Epithelial cell of alveolus of lung (primary cell): ENCODE data around the gene LANCL1. TPM values are rescaled to one million over a fixed set of nuclear protein-coding genes. Genes with fewer than 3 reads are reported as not detected.

Source experiments
- total RNA-seq: library from RNA; depleted of rRNA; stranded (reverse); fragments of >200 nt; gene quantifications from 2 replicates; pipeline ENCODE4 v1.2.1, GENCODE V29; 2015

Gene LANCL1, protein sequence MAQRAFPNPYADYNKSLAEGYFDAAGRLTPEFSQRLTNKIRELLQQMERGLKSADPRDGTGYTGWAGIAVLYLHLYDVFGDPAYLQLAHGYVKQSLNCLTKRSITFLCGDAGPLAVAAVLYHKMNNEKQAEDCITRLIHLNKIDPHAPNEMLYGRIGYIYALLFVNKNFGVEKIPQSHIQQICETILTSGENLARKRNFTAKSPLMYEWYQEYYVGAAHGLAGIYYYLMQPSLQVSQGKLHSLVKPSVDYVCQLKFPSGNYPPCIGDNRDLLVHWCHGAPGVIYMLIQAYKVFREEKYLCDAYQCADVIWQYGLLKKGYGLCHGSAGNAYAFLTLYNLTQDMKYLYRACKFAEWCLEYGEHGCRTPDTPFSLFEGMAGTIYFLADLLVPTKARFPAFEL
- total RNA-seq, result 33.1 and 53.7 TPM in 2 replicates

GRCh38 chr2:210476194-210477128, at the start of gene LANCL1:
Gene LANCL1, minus strand, starts transcription at chr2:210476759. Its CDS starts 363 bp downstream, at chr2:210476396.

Other genes starting within 250 kb of the LANCL1 start
- gene MYL1, start 161.6 kb downstream of the LANCL1 start, total RNA-seq, result 6.1 TPM in 1 of 2 replicates, not detected in the other
- 13.4 and 23.7 TPM in 2 replicates for gene CPS1, start 79.8 kb upstream of the LANCL1 start, total RNA-seq